Keratinocyte (primary cell): ENCODE results near the gene WBP1L. TPM values are rescaled to one million over a fixed set of nuclear protein-coding genes. Genes with fewer than 3 reads are reported as not detected.
A peak's percentile ranks its signal among the peaks of the same experiment; 100 is the strongest.

ENCODE experiments used
- DNase-seq: peaks from one replicate; pipeline ENCODE4 v3.0.0-alpha.2; 2011; ENCODE audit warnings: low read depth, missing footprints, low spot score
- FAIRE-seq: peaks from 2 replicates; lab custom pipeline; 2011; peaks lifted over from hg19 to GRCh38; lab: Jason Lieb, UNC
- H2AFZ ChIP-seq: 2 replicates; pipeline ENCODE4 v1.6.0; 2012; ENCODE audit warnings: low read length, control low read depth, inconsistent platforms; ENCODE audit not compliant: control insufficient read depth
- H3K27ac ChIP-seq: 2 replicates; pipeline ENCODE4 v1.5.1; 2011; ENCODE audit warnings: low read length; ENCODE audit not compliant: control insufficient read depth, insufficient read depth
- H3K27me3 ChIP-seq: 3 replicates; pipeline ENCODE4 v1.6.0; 2011; ENCODE audit warnings: low read length; ENCODE audit not compliant: control insufficient read depth, insufficient read depth; ENCODE audit errors: extremely low read depth
- H3K36me3 ChIP-seq, 2 experiments: 2 replicates in 1 of 2; 3 replicates in 1 of 2; pipeline ENCODE4 v1.5.1; 2011; ENCODE audit warnings: low read length in 2 of 2, mild to moderate bottlenecking in 1 of 2; ENCODE audit not compliant: control insufficient read depth in 2 of 2, insufficient read depth in 2 of 2; ENCODE audit errors: extremely low read depth in 1 of 2
- H3K4me1 ChIP-seq: 3 replicates; pipeline ENCODE4 v1.5.1; 2011; ENCODE audit warnings: low read length; ENCODE audit not compliant: control insufficient read depth, insufficient read depth; ENCODE audit errors: extremely low read depth
- H3K4me2 ChIP-seq: 3 replicates; pipeline ENCODE4 v1.6.0; 2011; ENCODE audit warnings: low read depth, low read length; ENCODE audit not compliant: control insufficient read depth, insufficient read depth; ENCODE audit errors: extremely low read depth
- H3K4me3 ChIP-seq, 3 experiments: fragments of 200-600 bp in 1 of 3; sonication (generic) in 1 of 3; 2 replicates in 2 of 3; 3 replicates in 1 of 3; pipeline ENCODE4 v1.5.1; 2011 to 2016; ENCODE audit warnings: low read length in 3 of 3, mild to moderate bottlenecking in 3 of 3, control low read depth in 2 of 3, inconsistent platforms in 1 of 3, low read depth in 1 of 3, mixed read lengths in 1 of 3, mixed run types in 1 of 3, moderate library complexity in 1 of 3; ENCODE audit not compliant: control insufficient read depth in 2 of 3, insufficient read depth in 2 of 3; ENCODE audit errors: extremely low read depth in 1 of 3
- H3K79me2 ChIP-seq: 2 replicates; pipeline ENCODE4 v1.6.0; 2012; ENCODE audit warnings: low read length; ENCODE audit not compliant: control insufficient read depth, insufficient read depth
- H3K9ac ChIP-seq: 3 replicates; pipeline ENCODE4 v1.6.0; 2011; ENCODE audit warnings: low read length; ENCODE audit not compliant: control insufficient read depth, insufficient read depth; ENCODE audit errors: extremely low read depth
- H3K9me1 ChIP-seq: 3 replicates; pipeline ENCODE4 v1.6.0; 2011; ENCODE audit warnings: low read length; ENCODE audit not compliant: control insufficient read depth, insufficient read depth; ENCODE audit errors: extremely low read depth
- H3K9me3 ChIP-seq: 2 replicates; pipeline ENCODE4 v1.5.1; 2012; ENCODE audit warnings: low read depth, low read length; ENCODE audit not compliant: control insufficient read depth
- H4K20me1 ChIP-seq: 3 replicates; pipeline ENCODE4 v1.6.0; 2011; ENCODE audit warnings: low read length; ENCODE audit not compliant: control insufficient read depth, insufficient read depth; ENCODE audit errors: extremely low read depth
- EZH2 ChIP-seq: IDR thresholded peaks from one replicate; pipeline ENCODE4 v1.6.1; 2012; ENCODE audit warnings: inconsistent platforms, mild to moderate bottlenecking, low read length, moderate library complexity
- dilution Hi-C: fragments of 300-500 bp; cut with MboI; formaldehyde crosslinking; loops from one replicate; pipeline ENCODE4 v1.7.0; 2020; ENCODE audit warnings: low sequenced_read_pairs; ENCODE audit not compliant: extremely low pct_ligation_motif_present
- polyA plus RNA-seq, 5 experiments: library from polyadenylated mRNA; depleted of rRNA in 3 of 5; stranded (reverse) in 3 of 5; stranded (forward) in 1 of 5; unstranded in 1 of 5; fragments of >200 nt; gene quantifications; 1 replicate in 1 of 5; 2 replicates in 3 of 5; 3 replicates in 1 of 5; pipeline versions ENCODE4 v1.2.1 to v1.2.3, GENCODE V29; 2011 to 2012; ENCODE audit warnings: missing spikeins in 2 of 5, low read depth in 1 of 5, low replicate concordance in 1 of 5
- TF ChIP-seq, protein P1 (sequence below), 3 experiments: IDR thresholded peaks in 1 of 3; conservative IDR thresholded peaks in 1 of 3; optimal IDR thresholded peaks in 1 of 3; 2 replicates in 2 of 3; 3 replicates in 1 of 3; pipeline versions ENCODE3 to v1.5.1; 2011; ENCODE audit warnings: low read length in 3 of 3, mild to moderate bottlenecking in 3 of 3, moderate library complexity in 2 of 3, control low read depth in 1 of 3, inconsistent platforms in 1 of 3; ENCODE audit not compliant: insufficient read depth in 2 of 3; ENCODE audit errors: extremely low read depth in 1 of 3

WBP1L gene
- polyA plus RNA-seq, 1 donor (not counting 4 experiments of a cell fraction or from before 2014, with no cell fraction given) = 24.3 TPM

DNA sequence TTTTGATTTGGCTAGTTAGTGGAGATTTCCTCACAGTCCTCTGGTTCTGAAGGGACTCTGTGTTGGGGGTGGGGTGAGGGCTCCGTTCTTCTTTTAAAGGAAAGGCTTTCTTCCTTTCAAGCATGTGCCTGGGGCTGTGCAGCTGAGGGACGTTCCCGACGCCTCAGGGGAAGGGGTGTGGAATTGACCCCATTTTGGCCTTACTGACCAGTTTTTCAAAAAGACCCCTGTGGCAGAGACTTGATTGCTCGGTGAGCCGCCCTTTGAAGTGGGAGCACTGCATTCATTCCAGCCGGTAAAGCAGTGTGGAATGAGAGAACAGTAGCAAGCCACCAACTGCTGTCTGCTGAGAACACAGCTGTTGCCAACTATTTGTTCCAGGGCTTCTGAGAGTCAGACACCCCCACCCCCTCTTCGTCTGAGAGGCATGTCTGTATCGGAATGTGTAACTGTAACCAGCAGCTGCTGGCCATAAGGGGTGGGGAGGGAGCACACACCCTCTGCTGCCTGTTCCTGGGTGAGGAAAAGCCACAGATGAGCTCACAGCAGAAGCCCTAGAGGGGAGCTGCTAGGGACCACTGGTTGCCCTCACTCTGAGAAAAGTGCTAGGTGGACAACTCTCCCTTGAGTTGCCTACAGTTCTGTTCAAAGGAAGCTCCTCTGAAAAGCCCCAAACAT lies 33.2 kb downstream of the WBP1L start:
- Histone ChIP-seq H3K4me3 (peak overlapping the region; percentile 1 to 57 (median 52)), H3K4me2 (peak overlapping the region; percentile 89), H3K9me3 (no peaks in the 10 kb centered on the region), H3K27me3 (no peaks in the 10 kb centered on the region), H3K9ac (peak overlapping the region; percentile 88), H4K20me1 (no peaks in the 10 kb centered on the region), H3K36me3 (peaks cover 0 to 1% of the 10 kb centered on the region in 2 experiments), H3K4me1 (peaks cover 94% of the 10 kb centered on the region), H3K79me2 (peaks cover 11% of the 10 kb centered on the region), H2AFZ (no peak overlapping the region), H3K9me1 (peaks cover 2% of the 10 kb centered on the region), H3K27ac (peak overlapping the region; percentile 96)
- DNase-seq (peak; percentile 87), FAIRE-seq (peak; percentile 99)
- dilution Hi-C loops = no loop called here
- TF ChIP-seq, protein P1, sequence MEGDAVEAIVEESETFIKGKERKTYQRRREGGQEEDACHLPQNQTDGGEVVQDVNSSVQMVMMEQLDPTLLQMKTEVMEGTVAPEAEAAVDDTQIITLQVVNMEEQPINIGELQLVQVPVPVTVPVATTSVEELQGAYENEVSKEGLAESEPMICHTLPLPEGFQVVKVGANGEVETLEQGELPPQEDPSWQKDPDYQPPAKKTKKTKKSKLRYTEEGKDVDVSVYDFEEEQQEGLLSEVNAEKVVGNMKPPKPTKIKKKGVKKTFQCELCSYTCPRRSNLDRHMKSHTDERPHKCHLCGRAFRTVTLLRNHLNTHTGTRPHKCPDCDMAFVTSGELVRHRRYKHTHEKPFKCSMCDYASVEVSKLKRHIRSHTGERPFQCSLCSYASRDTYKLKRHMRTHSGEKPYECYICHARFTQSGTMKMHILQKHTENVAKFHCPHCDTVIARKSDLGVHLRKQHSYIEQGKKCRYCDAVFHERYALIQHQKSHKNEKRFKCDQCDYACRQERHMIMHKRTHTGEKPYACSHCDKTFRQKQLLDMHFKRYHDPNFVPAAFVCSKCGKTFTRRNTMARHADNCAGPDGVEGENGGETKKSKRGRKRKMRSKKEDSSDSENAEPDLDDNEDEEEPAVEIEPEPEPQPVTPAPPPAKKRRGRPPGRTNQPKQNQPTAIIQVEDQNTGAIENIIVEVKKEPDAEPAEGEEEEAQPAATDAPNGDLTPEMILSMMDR (optimal IDR thresholded peaks at IDR 0.05 in 1 of 3, IDR thresholded peaks at IDR 0.05 in 1 of 3, conservative IDR thresholded peaks at IDR 0.05 in 1 of 3; ENCODE audit: extremely low read depth in 1 of 3, insufficient read depth in 2 of 3, low read length in 3 of 3) = peak in 1 of 3 experiments; percentile 10
- no peak for TF ChIP-seq EZH2

DNA sequence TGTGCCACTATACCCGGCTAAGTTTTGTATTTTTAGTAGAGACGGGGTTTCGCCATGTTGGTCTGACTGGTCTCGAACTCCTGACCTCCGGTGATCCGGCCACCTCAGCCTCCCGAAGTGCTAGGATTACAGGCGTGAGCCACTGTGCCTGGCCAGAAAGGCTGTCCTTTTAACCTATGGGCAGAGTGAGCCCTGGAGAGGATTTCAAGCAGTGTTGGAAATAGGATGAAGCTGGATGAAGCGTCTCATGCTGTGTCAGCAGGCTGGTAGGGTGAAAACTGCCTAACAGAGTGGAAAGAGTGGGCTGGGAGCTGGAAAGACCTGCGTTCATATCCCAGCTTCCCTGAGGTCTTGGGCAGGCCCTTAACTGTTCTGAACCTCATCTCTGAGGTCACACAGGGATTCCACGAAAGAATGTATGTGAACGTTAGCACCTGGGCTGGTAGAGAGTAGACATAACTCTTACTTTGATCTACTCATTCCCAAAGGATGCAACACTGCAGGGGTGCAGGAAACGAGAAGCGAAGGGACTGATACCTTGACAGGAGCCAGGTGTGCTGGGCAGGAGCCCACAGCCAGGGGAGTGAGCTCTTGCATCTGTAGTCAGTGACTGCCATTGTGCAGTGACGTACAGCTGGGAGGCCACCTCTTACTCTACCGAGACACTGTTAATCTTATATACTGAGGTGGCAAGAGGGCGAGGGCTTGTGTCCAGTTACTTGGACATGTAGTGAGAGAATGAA lies 34.1 kb downstream of the WBP1L start:
- no peaks in the 10 kb centered on the region for H4K20me1 ChIP-seq
- H3K79me2 ChIP-seq = peaks cover 11% of the 10 kb centered on the region
- H3K27me3 ChIP-seq = no peaks in the 10 kb centered on the region
- TF ChIP-seq, protein P1 (optimal IDR thresholded peaks at IDR 0.05 in 1 of 3, IDR thresholded peaks at IDR 0.05 in 1 of 3, conservative IDR thresholded peaks at IDR 0.05 in 1 of 3; ENCODE audit: extremely low read depth in 1 of 3, insufficient read depth in 2 of 3, low read length in 3 of 3) = no peak
- no peak for TF ChIP-seq EZH2
- peak overlapping the region; percentile 88 for H3K9ac ChIP-seq
- no peak overlapping the region for H3K4me3 ChIP-seq
- H3K4me1 ChIP-seq = peaks cover 96% of the 10 kb centered on the region
- peak overlapping the region; percentile 44 for H3K4me2 ChIP-seq
- H2AFZ ChIP-seq = no peak overlapping the region
- H3K9me1 ChIP-seq = peaks cover 2% of the 10 kb centered on the region
- peaks cover 0 to 1% of the 10 kb centered on the region in 2 experiments for H3K36me3 ChIP-seq
- dilution Hi-C loops = no loop called here
- DNase-seq (peak; percentile 35), FAIRE-seq (peak; percentile 72)
- no peaks in the 10 kb centered on the region for H3K9me3 ChIP-seq
- peak overlapping the region; percentile 96 for H3K27ac ChIP-seq
